CD4-positive, alpha-beta memory T cell (primary cell): ENCODE measurements around the gene NCR2. TPM values are rescaled to one million over a fixed set of nuclear protein-coding genes. Genes with fewer than 3 reads are reported as not detected.

Experiments used
- CTCF ChIA-PET: fragments of 350-600 bp; sonication (Branson Sonifier 250); formaldehyde crosslinking; loops from one replicate; lab custom pipeline; 2021; ENCODE audit warnings: inconsistent platforms; ENCODE audit not compliant: partially characterized antibody; lab: Charles Lee
- POLR2A ChIA-PET: fragments of 350-600 bp; sonication (Branson Sonifier 250); formaldehyde crosslinking; loops from one replicate; lab custom pipeline; 2021; ENCODE audit not compliant: partially characterized antibody; lab: Charles Lee
- DNase-seq, 5 donors: peaks; one replicate each; pipeline versions ENCODE4 v3.0.0 to v3.0.0-alpha.2; 2020 to 2022; ENCODE audit warnings: mixed read lengths in 1 of 5
- H3K27ac ChIP-seq: one replicate; pipeline ENCODE4 v1.7.0; 2013; ENCODE audit warnings: low read depth, low read length
- H3K27me3 ChIP-seq: 2 replicates; pipeline ENCODE4 v1.7.0; 2013; ENCODE audit warnings: mild to moderate bottlenecking, low read length, moderate library complexity; ENCODE audit not compliant: insufficient read depth
- H3K36me3 ChIP-seq: 2 replicates; pipeline ENCODE4 v1.7.0; 2013; ENCODE audit warnings: mild to moderate bottlenecking, low read length, moderate library complexity; ENCODE audit not compliant: insufficient read depth
- H3K4me1 ChIP-seq: 2 replicates; pipeline ENCODE4 v1.7.0; 2013; ENCODE audit warnings: mild to moderate bottlenecking, low read length, moderate library complexity; ENCODE audit not compliant: insufficient read depth
- H3K4me3 ChIP-seq, 2 donors: one replicate each; pipeline ENCODE4 v1.7.0; 2013; ENCODE audit warnings: low read length in 2 of 2, mild to moderate bottlenecking in 1 of 2
- H3K9me3 ChIP-seq, 2 donors: one replicate each; pipeline ENCODE4 v1.7.0; 2013; ENCODE audit warnings: low read length in 2 of 2, control low read depth in 1 of 2; ENCODE audit not compliant: control insufficient read depth in 1 of 2
- H3K27ac Mint-ChIP-seq, 7 donors: one replicate each; pipeline ENCODE4 v1.8.0; 2020 to 2021; ENCODE audit warnings: mixed read lengths in 7 of 7, mild to moderate bottlenecking in 6 of 7, inconsistent platforms in 3 of 7, moderate library complexity in 3 of 7
- H3K27me3 Mint-ChIP-seq, 2 donors: one replicate each; pipeline ENCODE4 v1.8.0; 2020 to 2021; ENCODE audit warnings: mixed read lengths in 2 of 2
- H3K36me3 Mint-ChIP-seq, 2 donors: one replicate each; pipeline ENCODE4 v1.8.0; 2020 to 2021; ENCODE audit warnings: mixed read lengths in 2 of 2, inconsistent platforms in 1 of 2, mild to moderate bottlenecking in 1 of 2
- H3K4me1 Mint-ChIP-seq, 4 donors: one replicate each; pipeline ENCODE4 v1.8.0; 2020 to 2021; ENCODE audit warnings: mixed read lengths in 4 of 4, mild to moderate bottlenecking in 1 of 4
- H3K4me3 Mint-ChIP-seq, 8 donors: one replicate each; pipeline ENCODE4 v1.8.0; 2020 to 2021; ENCODE audit warnings: mixed read lengths in 8 of 8, mild to moderate bottlenecking in 7 of 8, moderate library complexity in 6 of 8, inconsistent platforms in 3 of 8
- H3K9me3 Mint-ChIP-seq, 8 donors: one replicate each; pipeline ENCODE4 v1.8.0; 2020 to 2021; ENCODE audit warnings: mixed read lengths in 8 of 8, mild to moderate bottlenecking in 5 of 8, inconsistent platforms in 3 of 8, moderate library complexity in 1 of 8
- intact Hi-C: fragments of 100-400 bp; cut with micrococcal nuclease; formaldehyde crosslinking; loops from one replicate; pipeline ENCODE4 v1.15.1; 2023
- polyA plus RNA-seq, 2 donors: library from polyadenylated mRNA; unstranded; fragments of 300-500 nt; fragmentation: Illumina TruSeq; gene quantifications; one replicate each; pipeline ENCODE4 v1.2.3, GENCODE V29; 2021
- total RNA-seq, 2 experiments: library from RNA; stranded (reverse); gene quantifications; one replicate each; pipeline ENCODE4 v1.2.3, GENCODE V29; 2021

Gene NCR2
- total and polyA plus RNA-seq, 4 experiments from 2014 or later = not detected

DNA sequence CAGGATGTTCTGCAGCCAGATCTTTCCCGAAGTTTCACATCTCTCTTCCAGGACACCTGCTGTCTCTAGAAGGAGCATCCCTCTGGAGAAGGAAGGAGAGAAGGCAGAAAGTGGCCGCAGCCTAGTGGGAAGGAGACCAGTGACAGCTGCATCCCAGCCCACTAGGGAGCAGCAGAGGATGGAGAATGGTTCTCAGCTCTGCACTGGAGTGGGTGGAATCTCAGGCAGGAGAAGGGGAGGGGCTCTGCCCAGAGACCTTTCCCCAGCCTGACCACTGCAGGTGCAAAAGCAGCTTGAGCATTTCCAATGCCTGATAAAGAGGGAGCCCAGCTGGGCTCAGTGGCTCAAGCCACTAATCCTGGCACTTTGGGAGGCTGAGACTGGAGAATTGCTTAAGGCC lies 32.3 kb downstream of the NCR2 start:
- Mint-ChIP-seq H3K36me3 (peaks cover 0 to 3% of the 10 kb centered on the region in 2 donors), H3K9me3 (peaks cover 0 to 4% (median 0%) of the 10 kb centered on the region in 8 donors), H3K4me3 (no peak overlapping the region), H3K4me1 (peaks cover 17 to 27% (median 21%) of the 10 kb centered on the region in 4 donors), H3K27me3 (peaks cover 38 to 42% of the 10 kb centered on the region in 2 donors), H3K27ac (peak overlapping the region in 1 of 7 donors; percentile 8)
- Histone ChIP-seq H3K4me3 (no peak overlapping the region), H3K9me3 (no peaks in the 10 kb centered on the region), H3K36me3 (no peaks in the 10 kb centered on the region), H3K4me1 (peaks cover 19% of the 10 kb centered on the region), H3K27ac (no peak overlapping the region), H3K27me3 (peaks cover 29% of the 10 kb centered on the region)
- CTCF ChIA-PET = interaction anchor here (0.7 to 2.3 kb wide), 14 partner anchors 9 to 314 kb away, joined by 3 to 39 read pairs (median 4); no protein-coding TSS in a partner anchor
- no peak for DNase-seq
- POLR2A ChIA-PET = no interaction called here
- intact Hi-C loops = no loop called here

DNA sequence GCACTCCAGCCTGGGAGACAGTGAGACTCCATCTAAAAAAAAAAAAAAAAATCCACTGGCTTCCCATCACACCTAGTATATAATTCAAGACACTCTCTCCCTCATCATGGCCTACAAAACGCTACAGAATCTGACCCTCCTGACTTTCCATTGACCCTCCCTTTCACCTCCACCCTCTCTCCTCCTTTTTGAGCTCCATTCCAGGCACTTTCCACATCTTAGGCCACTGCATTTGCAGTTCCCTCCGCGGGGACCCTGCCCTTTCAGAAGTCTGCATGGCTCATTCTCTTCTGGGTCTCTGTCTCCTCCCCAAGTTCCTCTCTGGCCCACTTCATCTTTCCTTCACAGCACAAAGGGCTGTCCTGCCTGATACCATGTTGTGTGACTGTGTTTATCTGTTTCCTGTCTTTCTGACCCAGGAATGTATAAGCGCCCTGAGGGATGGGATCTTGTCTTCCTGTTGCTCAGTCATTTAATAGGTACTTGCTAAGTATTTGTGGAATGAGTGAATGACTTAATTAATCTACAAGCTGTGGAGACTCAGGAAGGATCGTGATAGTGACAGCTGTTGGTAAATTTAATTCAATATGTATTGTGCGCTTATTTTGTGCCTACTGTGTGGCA lies 35.2 kb downstream of the NCR2 start:
- Histone ChIP-seq H3K27me3 (peaks cover 49% of the 10 kb centered on the region), H3K4me1 (peaks cover 39% of the 10 kb centered on the region), H3K9me3 (no peaks in the 10 kb centered on the region), H3K36me3 (no peaks in the 10 kb centered on the region), H3K27ac (no peak overlapping the region), H3K4me3 (no peak overlapping the region)
- Mint-ChIP-seq H3K9me3 (peaks cover 0 to 4% (median 0%) of the 10 kb centered on the region in 8 donors), H3K27me3 (peaks cover 51 to 54% of the 10 kb centered on the region in 2 donors), H3K27ac (no peak overlapping the region), H3K4me1 (peaks cover 22 to 47% (median 36%) of the 10 kb centered on the region in 4 donors), H3K36me3 (peaks cover 0 to 3% of the 10 kb centered on the region in 2 donors), H3K4me3 (peak overlapping the region in 3 of 8 donors; percentile 2 to 88 (median 38))
- CTCF ChIA-PET = interaction anchor here (1.2 to 4.6 kb wide), 4 partner anchors 50 to 314 kb away, joined by 4 to 20 read pairs (median 6); no protein-coding TSS in a partner anchor
- POLR2A ChIA-PET = no interaction called here
- intact Hi-C loops = no loop called here
- no peak for DNase-seq

DNA sequence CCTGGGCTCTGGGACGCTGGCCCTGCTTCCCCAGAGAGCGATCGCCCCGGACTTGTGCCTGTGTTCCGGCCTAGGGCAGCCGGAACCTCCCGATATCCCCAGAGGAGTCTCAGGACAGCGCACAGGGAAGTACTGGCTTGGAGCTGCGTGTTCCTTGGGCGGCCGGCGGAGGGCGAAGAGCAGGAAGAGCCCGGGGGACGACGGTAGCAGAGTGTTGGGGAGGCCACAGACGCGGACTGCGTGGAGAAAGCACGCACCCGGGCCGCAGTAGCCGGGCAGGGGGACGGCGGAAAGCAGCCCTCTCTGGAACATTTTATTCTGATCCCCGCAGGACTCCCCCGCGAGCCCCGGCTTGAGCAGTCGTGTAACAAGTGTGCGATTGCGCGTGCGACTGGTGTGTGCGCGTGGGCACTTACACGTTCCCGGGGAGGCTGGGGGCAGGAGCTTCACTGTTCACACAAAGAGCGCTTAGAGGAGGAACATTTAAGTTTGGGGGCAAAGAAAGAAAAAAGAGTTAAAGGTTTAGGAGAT lies 36.1 kb downstream of the NCR2 start:
- Histone ChIP-seq H3K4me3 (peak overlapping the region in 1 of 2 donors; percentile 24), H3K27ac (no peak overlapping the region), H3K36me3 (no peaks in the 10 kb centered on the region), H3K4me1 (peaks cover 39% of the 10 kb centered on the region), H3K9me3 (no peaks in the 10 kb centered on the region), H3K27me3 (peaks cover 49% of the 10 kb centered on the region)
- peak overlapping the region in 1 of 7 donors; percentile 16 for H3K27ac Mint-ChIP-seq
- peaks cover 22 to 48% (median 36%) of the 10 kb centered on the region in 4 donors for H3K4me1 Mint-ChIP-seq
- CTCF ChIA-PET = interaction anchor here (1.7 to 4.6 kb wide), 2 partner anchors 50 to 313 kb away, joined by 4 to 20 read pairs; no protein-coding TSS in a partner anchor
- intact Hi-C loops = no loop called here
- H3K36me3 Mint-ChIP-seq = peaks cover 0 to 3% of the 10 kb centered on the region in 2 donors
- no peak for DNase-seq
- H3K4me3 Mint-ChIP-seq = peak overlapping the region; percentile 70 to 90 (median 82)
- POLR2A ChIA-PET = no interaction called here
- H3K9me3 Mint-ChIP-seq = peaks cover 0 to 4% (median 0%) of the 10 kb centered on the region in 8 donors
- peaks cover 58 to 59% of the 10 kb centered on the region in 2 donors for H3K27me3 Mint-ChIP-seq

DNA sequence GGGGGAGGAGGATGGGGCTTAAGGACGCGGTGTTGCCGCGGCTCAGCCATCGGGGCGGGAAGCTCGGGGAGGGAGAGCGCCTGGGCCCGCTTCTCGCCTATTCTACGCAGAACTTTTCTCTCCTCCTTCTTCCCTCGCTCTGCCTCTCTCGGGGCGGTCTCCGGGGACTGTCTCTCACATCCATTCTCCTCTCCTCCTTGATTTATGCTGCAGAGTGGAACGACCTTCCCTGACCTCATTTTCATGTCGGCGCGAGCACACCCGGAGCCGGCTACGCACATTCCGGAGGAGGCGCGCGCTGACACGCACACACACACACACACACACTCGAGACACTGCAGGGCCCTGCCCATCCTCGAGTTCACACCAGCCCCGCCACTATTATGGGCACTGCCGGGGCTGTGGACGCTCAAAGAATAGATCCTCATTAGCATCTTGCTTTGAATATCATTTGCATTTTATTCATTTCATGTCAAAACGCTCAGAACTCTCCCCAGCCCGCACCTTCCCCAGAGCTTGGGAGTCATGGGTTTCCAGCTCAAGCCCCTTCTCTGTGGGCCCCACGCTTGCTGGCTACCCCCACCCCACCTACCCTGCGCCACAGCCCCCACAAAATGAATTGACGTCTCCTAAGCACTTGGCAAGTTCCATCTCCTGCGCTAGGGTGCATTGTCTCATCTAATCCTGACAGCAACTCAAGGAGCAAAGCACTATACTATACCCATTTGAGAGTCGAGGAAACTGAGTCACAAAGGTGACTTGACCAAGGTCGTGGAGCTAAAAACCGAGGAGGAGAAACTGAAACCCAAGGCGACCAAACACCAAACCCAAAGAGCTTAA lies 36.8 kb downstream of the NCR2 start:
- POLR2A ChIA-PET = no interaction called here
- peak in 3 of 5 donors; percentile 14 to 31 (median 18) for DNase-seq

DNA sequence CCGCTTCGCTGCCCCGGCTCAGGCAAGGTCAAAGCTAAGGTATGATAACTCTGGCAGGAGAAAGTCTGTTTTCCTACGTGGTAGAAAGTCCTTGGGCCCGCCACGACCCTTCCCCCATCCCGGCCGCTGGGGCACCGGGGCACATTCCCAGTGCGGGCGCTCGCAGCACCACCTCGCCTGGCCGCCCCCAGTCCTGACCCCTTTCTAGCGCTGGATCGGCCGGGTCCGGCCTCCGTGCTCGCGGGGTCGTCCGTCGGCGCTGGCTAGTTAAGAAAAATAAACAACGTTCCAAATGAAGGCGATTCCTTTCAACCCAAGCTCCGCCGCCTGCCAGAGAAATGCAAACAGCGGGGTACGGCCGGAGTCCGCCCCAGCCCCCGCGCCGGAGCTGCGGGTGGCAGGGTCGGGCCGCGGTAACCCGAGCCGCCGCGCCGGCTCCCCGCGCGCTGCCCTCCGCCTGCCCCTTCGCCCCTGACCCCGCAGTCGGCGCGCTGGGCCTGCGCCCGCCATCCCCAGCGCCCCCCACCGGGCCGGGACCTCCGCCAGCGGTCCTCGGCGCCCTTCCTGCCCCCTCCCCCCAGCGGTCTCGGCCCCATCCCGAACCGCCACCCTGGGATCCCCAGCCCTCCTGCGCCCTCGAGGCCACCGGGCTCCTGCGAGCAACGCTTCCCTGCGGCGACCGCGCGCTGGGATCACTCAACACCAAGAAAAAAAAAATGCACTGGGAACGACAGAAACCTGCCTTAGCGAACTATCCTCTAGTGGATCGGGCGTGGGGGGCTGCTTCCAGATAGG lies 37.6 kb downstream of the NCR2 start:
- H3K4me1 ChIP-seq = peaks cover 39% of the 10 kb centered on the region
- Mint-ChIP-seq H3K36me3 (peaks cover 0 to 3% of the 10 kb centered on the region in 2 donors), H3K27me3 (peaks cover 66 to 68% of the 10 kb centered on the region in 2 donors), H3K4me1 (peaks cover 22 to 48% (median 36%) of the 10 kb centered on the region in 4 donors), H3K27ac (peak overlapping the region in 1 of 7 donors; percentile 16), H3K4me3 (peak overlapping the region; percentile 70 to 90 (median 82)), H3K9me3 (peaks cover 0 to 4% (median 0%) of the 10 kb centered on the region in 8 donors)
- H3K9me3 ChIP-seq = no peaks in the 10 kb centered on the region
- ChIA-PET CTCF (interaction anchor here (0.7 to 4.6 kb wide), 3 partner anchors 38 to 311 kb away, joined by 3 to 20 read pairs (median 3); partner anchors contain the start of gene NCR2), POLR2A (no interaction called here)
- no peak overlapping the region for H3K4me3 ChIP-seq
- no peaks in the 10 kb centered on the region for H3K36me3 ChIP-seq
- no peak for DNase-seq
- peaks cover 55% of the 10 kb centered on the region for H3K27me3 ChIP-seq
- intact Hi-C loops = no loop called here
- H3K27ac ChIP-seq = no peak overlapping the region

More for the DNA sequence above, 36.8 kb downstream of the NCR2 start:
- Histone ChIP-seq H3K9me3 (no peaks in the 10 kb centered on the region), H3K27me3 (peaks cover 49% of the 10 kb centered on the region), H3K36me3 (no peaks in the 10 kb centered on the region), H3K4me1 (peaks cover 39% of the 10 kb centered on the region), H3K4me3 (peak overlapping the region in 1 of 2 donors; percentile 24), H3K27ac (no peak overlapping the region)
- peaks cover 22 to 48% (median 36%) of the 10 kb centered on the region in 4 donors for H3K4me1 Mint-ChIP-seq
- intact Hi-C loops = no loop called here
- CTCF ChIA-PET = interaction anchor here (0.7 to 4.6 kb wide), 3 partner anchors 37 to 312 kb away, joined by 3 to 20 read pairs (median 3); partner anchors contain the start of gene NCR2
- H3K9me3 Mint-ChIP-seq = peaks cover 0 to 4% (median 0%) of the 10 kb centered on the region in 8 donors
- peak overlapping the region in 2 of 7 donors; percentile 16 to 53 for H3K27ac Mint-ChIP-seq
- peaks cover 0 to 3% of the 10 kb centered on the region in 2 donors for H3K36me3 Mint-ChIP-seq
- peak overlapping the region; percentile 70 to 90 (median 82) for H3K4me3 Mint-ChIP-seq
- H3K27me3 Mint-ChIP-seq = peaks cover 61 to 62% of the 10 kb centered on the region in 2 donors

DNA sequence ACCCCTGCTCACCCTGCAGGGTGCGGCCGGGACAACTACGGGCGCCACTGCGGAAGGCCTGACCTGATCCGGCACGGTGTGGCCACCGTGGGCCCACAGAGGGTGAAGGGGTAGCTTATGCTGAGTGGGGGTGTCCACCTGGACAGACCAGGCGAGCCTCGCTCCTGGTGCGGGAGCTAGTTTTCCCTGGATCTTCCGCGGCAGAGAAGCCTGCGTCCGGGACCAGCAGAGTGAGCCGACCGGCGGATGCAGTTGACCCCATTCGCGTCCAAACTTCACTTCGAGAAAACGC lies 38.2 kb downstream of the NCR2 start:
- Mint-ChIP-seq H3K9me3 (peaks cover 0 to 4% (median 0%) of the 10 kb centered on the region in 8 donors), H3K27me3 (peaks cover 68 to 70% of the 10 kb centered on the region in 2 donors), H3K27ac (no peak overlapping the region), H3K4me1 (peaks cover 22 to 48% (median 36%) of the 10 kb centered on the region in 4 donors), H3K36me3 (peaks cover 0 to 3% of the 10 kb centered on the region in 2 donors), H3K4me3 (peak overlapping the region in 5 of 8 donors; percentile 15 to 61 (median 40))
- Histone ChIP-seq H3K27me3 (peaks cover 55% of the 10 kb centered on the region), H3K4me3 (no peak overlapping the region), H3K9me3 (no peaks in the 10 kb centered on the region), H3K27ac (no peak overlapping the region), H3K36me3 (no peaks in the 10 kb centered on the region), H3K4me1 (peaks cover 39% of the 10 kb centered on the region)
- DNase-seq = no peak
- ChIA-PET POLR2A (no interaction called here), CTCF (interaction anchor here (4.6 kb wide), 1 partner anchor 311 kb away, joined by 20 read pairs; no protein-coding TSS in a partner anchor)
- intact Hi-C loops = no loop called here
